DMS153 (cell line): ENCODE results near the gene OR9G1.
"Not testable (repeated sequence)": the region's sequence is repeated elsewhere in the genome, so short reads cannot be mapped to it uniquely, and the experiment has no call there.

ENCODE experiments used
- DNase-seq: peaks from one replicate; lab custom pipeline; 2025; lab: John Stamatoyannopoulos, UW

OR9G1 gene

GRCh38 chr11:56698795-56699194 lies at the start of gene OR9G1:
Gene OR9G1 (plus strand): TSS chr11:56699095. CDS start chr11:56700388, 1,293 bp downstream.
- DNase-seq, result no peak

GRCh38 chr11:56659755-56660154 lies 39.1 kb upstream of the OR9G1 start:
- no peak for DNase-seq

- no peak for DNase-seq
Measured at GRCh38 chr11:56663386-56663785, 35.5 kb upstream of the OR9G1 start, which contains the start of gene OR5AR1. Gene OR5AR1 (plus strand): TSS chr11:56663686. CDS start chr11:56663686, 0 bp downstream.

- DNase-seq, result no peak
Measured at GRCh38 chr11:56670984-56671383, 27.9 kb upstream of the OR9G1 start.

GRCh38 chr11:56688554-56689100 lies 10.3 kb upstream of the OR9G1 start:
- no peak for DNase-seq

GRCh38 chr11:56691179-56691578 lies 7.7 kb upstream of the OR9G1 start:
- DNase-seq, result not testable (repeated sequence)

GRCh38 chr11:56693428-56693827 lies 5.5 kb upstream of the OR9G1 start:
- no peak for DNase-seq

- no peak for DNase-seq
Measured at GRCh38 chr11:56700242-56700913, 1.5 kb downstream of the OR9G1 start.

GRCh38 chr11:56700914-56701485 lies 2.1 kb downstream of the OR9G1 start:
- no peak for DNase-seq

GRCh38 chr11:56705784-56706396 lies 7.0 kb downstream of the OR9G1 start:
- DNase-seq, result no peak

GRCh38 chr11:56706486-56706885 lies 7.6 kb downstream of the OR9G1 start:
- no peak for DNase-seq

GRCh38 chr11:56714206-56714605 lies 15.3 kb downstream of the OR9G1 start:
- DNase-seq, result no peak

GRCh38 chr11:56716379-56716854 lies 17.5 kb downstream of the OR9G1 start:
- no peak for DNase-seq

- no peak for DNase-seq
Measured at GRCh38 chr11:56720513-56720912, 21.6 kb downstream of the OR9G1 start.

- DNase-seq, result no peak
Measured at GRCh38 chr11:56740107-56740506, 41.2 kb downstream of the OR9G1 start.

- no peak for DNase-seq
Measured at GRCh38 chr11:56740886-56741285, 42.0 kb downstream of the OR9G1 start.

- DNase-seq, result no peak
Measured at GRCh38 chr11:56748597-56748996, 49.7 kb downstream of the OR9G1 start, which contains the start of gene OR9G4. Gene OR9G4 (minus strand): TSS chr11:56748697. CDS start chr11:56743766, 4,931 bp downstream.

- DNase-seq, result no peak
Measured at GRCh38 chr11:56750190-56750589, 51.3 kb downstream of the OR9G1 start.

GRCh38 chr11:56751480-56751879 lies 52.6 kb downstream of the OR9G1 start:
- no peak for DNase-seq
